NCI-H2227 (cell line): Measurements from ENCODE around the gene KCNK17.
A peak's percentile ranks its signal among the peaks of the same experiment; 100 is the strongest.
"Not testable (repeated sequence)": the region's sequence is repeated elsewhere in the genome, so short reads cannot be mapped to it uniquely, and the experiment has no call there.

Experiments
- DNase-seq: peaks from one replicate; lab custom pipeline; 2025; ENCODE audit not compliant: unreplicated experiment; lab: John Stamatoyannopoulos, UW

Gene KCNK17

GRCh38 chr6:39302669-39303424, 11.4 kb downstream of the KCNK17 start:
- peak; percentile 72 for DNase-seq

- DNase-seq = no peak
These were observed 12.2 kb downstream of the KCNK17 start for GRCh38 chr6:39302011-39302410.

- DNase-seq = no peak
These were observed 12.6 kb downstream of the KCNK17 start for GRCh38 chr6:39301606-39302005.

GRCh38 chr6:39300739-39301138, 13.5 kb downstream of the KCNK17 start:
- no peak for DNase-seq

GRCh38 chr6:39298061-39298460, 16.2 kb downstream of the KCNK17 start:
- no peak for DNase-seq

GRCh38 chr6:39296745-39297640, 17.2 kb downstream of the KCNK17 start:
- no peak for DNase-seq

GRCh38 chr6:39295611-39296011, 18.6 kb downstream of the KCNK17 start:
- no peak for DNase-seq

GRCh38 chr6:39294899-39295298, 19.3 kb downstream of the KCNK17 start:
- no peak for DNase-seq

GRCh38 chr6:39294133-39294532, 20.1 kb downstream of the KCNK17 start:
- no peak for DNase-seq

GRCh38 chr6:39292637-39293036, 21.6 kb downstream of the KCNK17 start:
- no peak for DNase-seq

GRCh38 chr6:39289490-39289889, 24.7 kb downstream of the KCNK17 start:
- no peak for DNase-seq

GRCh38 chr6:39287601-39288000, 26.6 kb downstream of the KCNK17 start:
- DNase-seq = no peak

- not testable (repeated sequence) for DNase-seq
These were observed 27.6 kb downstream of the KCNK17 start for GRCh38 chr6:39286596-39286995.

GRCh38 chr6:39282774-39283173, 31.4 kb downstream of the KCNK17 start:
- no peak for DNase-seq

- no peak for DNase-seq
These were observed 32.8 kb downstream of the KCNK17 start for GRCh38 chr6:39281312-39281980.

- DNase-seq = no peak
These were observed 33.9 kb downstream of the KCNK17 start for GRCh38 chr6:39280247-39280731.

GRCh38 chr6:39279539-39279938, 34.7 kb downstream of the KCNK17 start:
- DNase-seq = no peak

- no peak for DNase-seq
These were observed 37.7 kb downstream of the KCNK17 start for GRCh38 chr6:39276379-39276995.

GRCh38 chr6:39274903-39275302, 39.3 kb downstream of the KCNK17 start:
- DNase-seq = no peak

- no peak for DNase-seq
These were observed 39.7 kb downstream of the KCNK17 start for GRCh38 chr6:39274471-39274870.

GRCh38 chr6:39273406-39273821, 40.8 kb downstream of the KCNK17 start:
- no peak for DNase-seq
